ENCODE results near the gene TMEM203. TPM values are rescaled to one million over a fixed set of nuclear protein-coding genes. Genes with fewer than 3 reads are reported as not detected.

TMEM203 gene
- total and polyA plus RNA-seq, 10 of the 15 experiments (the other 5 are each of a cell fraction or from before 2014, with no cell fraction given), result 7.2 to 68.1 (median 33.8) TPM

GRCh38 chr9:137227054-137227852 lies 21.8 kb upstream of the TMEM203 start, which contains the start of gene RNF224 (continued):
- TF ChIP-seq ZBTB4 (CRISPR knock-in tag; IDR thresholded peaks at IDR 0.05), result no peak
- 0 out of 2 replicates have a peak, but pooled peaks have one; percentile 46 for TF ChIP-seq TCF3 (IDR thresholded peaks at IDR 0.05; ENCODE audit: borderline replicate concordance, insufficient read depth, low read depth, low read length)
- TF ChIP-seq GABPA (IDR thresholded peaks at IDR 0.05; ENCODE audit: low read depth), result no peak
- TF ChIP-seq CREM (IDR thresholded peaks at IDR 0.05; ENCODE audit: low read depth), result no peak
- no peak for TF ChIP-seq CBX3 (IDR thresholded peaks at IDR 0.05; ENCODE audit: borderline replicate concordance, low read depth)
- peak; percentile 72 for TF ChIP-seq RELA (IDR thresholded peaks at IDR 0.05; ENCODE audit: borderline replicate concordance, partially characterized antibody)
- TF ChIP-seq BCLAF1 (IDR thresholded peaks at IDR 0.05), result no peak
- no peak for TF ChIP-seq NKRF (conservative IDR thresholded peaks at IDR 0.05)
- 0 out of 2 replicates have a peak, but pooled peaks have one; percentile 41 for TF ChIP-seq TARDBP (IDR thresholded peaks at IDR 0.05; ENCODE audit: borderline replicate concordance)
- no peak for TF ChIP-seq ZNF217 (IDR thresholded peaks at IDR 0.05)
- peak; percentile 86 for TF ChIP-seq RAD21 (IDR thresholded peaks at IDR 0.05; ENCODE audit: insufficient read depth, low read depth, low read length)
- peak; percentile 67 for TF ChIP-seq LARP7 (IDR thresholded peaks at IDR 0.05)
- TF ChIP-seq CHD2 (IDR thresholded peaks at IDR 0.05; ENCODE audit: borderline replicate concordance, low read depth, low read length), result peak; percentile 51; the same call in 1 of the 2 replicates
- TF ChIP-seq REST (IDR thresholded peaks at IDR 0.05; ENCODE audit: low read depth, low read length), result no peak
- peak; percentile 52; the same call in 1 of the 2 replicates for TF ChIP-seq IRF4 (IDR thresholded peaks at IDR 0.05; ENCODE audit: low read depth, low read length)
- 0 out of 2 replicates have a peak, but pooled peaks have one; percentile 30 for TF ChIP-seq ZNF207 (IDR thresholded peaks at IDR 0.05; ENCODE audit: borderline replicate concordance)
- no peak for TF ChIP-seq MYC (IDR thresholded peaks at IDR 0.05; ENCODE audit: insufficient read depth, insufficient read length, insufficient replicate concordance, low read length, severe bottlenecking)

Measured in GM12878 (cell line).